Right lobe of liver (tissue), 6 donors: ENCODE measurements around the gene MARS2. TPM values are rescaled to one million over a fixed set of nuclear protein-coding genes. Genes with fewer than 3 reads are reported as not detected.
A peak's percentile ranks its signal among the peaks of the same experiment; 100 is the strongest.
"Not testable (repeated sequence)": the region's sequence is repeated elsewhere in the genome, so short reads cannot be mapped to it uniquely, and the experiment has no call there.

Source experiments
- ATAC-seq, 4 donors: fragments of 200-7000 bp; cut with Tn5 transposase; one replicate each; pipeline ENCODE4 v1.9.1; 2020; ENCODE audit warnings: mild to moderate bottlenecking in 4 of 4, moderate library complexity in 4 of 4
- DNase-seq, 3 donors: peaks; one replicate each; pipeline ENCODE4 v3.0.0-alpha.2; 2020
- H3K27ac ChIP-seq, 3 donors: fragments of 200-600 bp; one replicate each; pipeline ENCODE4 v1.8.0; 2022
- H3K27me3 ChIP-seq, 2 donors: fragments of 200-600 bp; one replicate each; pipeline ENCODE4 v1.8.0; 2022
- H3K36me3 ChIP-seq, 4 donors: fragments of 200-600 bp; sonication (generic) in 1 of 4; one replicate each; pipeline versions ENCODE4 v1.5.1 to v1.8.0; 2017 to 2022; ENCODE audit warnings: control low read depth in 1 of 4
- H3K4me1 ChIP-seq, 4 donors: fragments of 200-600 bp; sonication (generic) in 1 of 4; one replicate each; pipeline versions ENCODE4 v1.5.1 to v1.8.0; 2017 to 2022; ENCODE audit warnings: control low read depth in 1 of 4
- H3K4me3 ChIP-seq, 3 donors: fragments of 200-600 bp; one replicate each; pipeline ENCODE4 v1.8.0; 2022
- H3K9me3 ChIP-seq, 4 donors: fragments of 200-600 bp; sonication (generic) in 1 of 4; one replicate each; pipeline versions ENCODE4 v1.5.1 to v1.8.0; 2017 to 2022; ENCODE audit warnings: control low read depth in 1 of 4
- POLR2A ChIP-seq: fragments of 450-650 bp; IDR thresholded peaks from one replicate; pipeline ENCODE4 v1.6.1; 2017; ENCODE audit warnings: antibody characterized with exemption, mild to moderate bottlenecking
- WGBS: methylation state at CpG from one replicate; pipeline ENCODE4 v1.1.6; 2018; ENCODE audit warnings: low coverage, low lambda C conversion rate; ENCODE audit not compliant: insufficient coverage; ENCODE audit errors: missing lambda C conversion rate; 5-methylcytosine and 5-hydroxymethylcytosine counted together
- intact Hi-C, 2 donors: fragments of 100-400 bp; cut with DNase I; formaldehyde crosslinking; loops; one replicate each; pipeline versions ENCODE4 v1.11.2 to v1.14.1; 2022
- total RNA-seq, 6 experiments: library from RNA; depleted of rRNA in 2 of 6; stranded (reverse); fragments of >200 nt in 2 of 6; fragmentation: NEBNext Ultra II Directional in 3 of 6; extraction: Animal tissue kit (Norgen Biotek cat#: 25700) in 3 of 6; gene quantifications; one replicate each; pipeline versions ENCODE4 v1.1.0 to v1.2.4, GENCODE V29; 2016 to 2023
- TF ChIP-seq, protein P1 (sequence below), 4 donors: fragments of 200-600 bp in 3 of 4; fragments of 450-650 bp in 1 of 4; IDR thresholded peaks; one replicate each; pipeline versions ENCODE4 v1.5.1 to v1.8.0; 2016 to 2022; ENCODE audit warnings: antibody characterized with exemption in 4 of 4, mild to moderate bottlenecking in 2 of 4
- donor health status: DM: no; HTN: yes; CAD: no.
- donor health status: DM: no; HTN: no; CAD: no.
- donor health status: DM: no; HTN: no; CAD: no.
- donor health status: DM: no; HTN: yes; CAD: no.
- donor health status: DM: no; HTN: yes; CAD: no.

The MARS2 gene
- total RNA-seq, 6 experiments from 2014 or later, result 5.1 to 15.1 (median 6.6) TPM

DNA sequence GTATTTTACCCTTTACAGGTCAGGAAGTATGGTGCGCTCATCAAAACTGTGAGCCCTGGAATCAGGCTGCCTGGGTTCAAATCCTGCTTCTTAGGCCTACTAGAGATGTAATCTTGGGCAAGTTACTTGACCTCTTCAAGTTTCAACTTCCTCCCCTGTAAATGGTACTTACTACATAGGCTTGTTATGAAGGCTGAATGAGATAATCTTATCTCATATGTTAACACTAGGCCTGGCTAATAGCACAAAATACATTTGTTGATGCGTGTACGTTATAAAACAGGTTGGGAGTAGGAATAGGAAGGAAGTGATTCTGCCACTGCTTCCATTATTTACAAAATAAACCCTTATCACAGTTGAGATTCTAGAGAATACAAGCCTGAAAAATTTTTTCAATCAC, 28.1 kb upstream of the MARS2 start:
- no peak for DNase-seq
- Histone ChIP-seq H3K9me3 (no peaks in the 10 kb centered on the region), H3K27ac (no peak overlapping the region), H3K27me3 (no peaks in the 10 kb centered on the region), H3K36me3 (no peaks in the 10 kb centered on the region), H3K4me3 (no peak overlapping the region), H3K4me1 (no peaks in the 10 kb centered on the region)
- intact Hi-C loops, result no loop called here
- TF ChIP-seq POLR2A, result no peak
- TF ChIP-seq, protein P1, sequence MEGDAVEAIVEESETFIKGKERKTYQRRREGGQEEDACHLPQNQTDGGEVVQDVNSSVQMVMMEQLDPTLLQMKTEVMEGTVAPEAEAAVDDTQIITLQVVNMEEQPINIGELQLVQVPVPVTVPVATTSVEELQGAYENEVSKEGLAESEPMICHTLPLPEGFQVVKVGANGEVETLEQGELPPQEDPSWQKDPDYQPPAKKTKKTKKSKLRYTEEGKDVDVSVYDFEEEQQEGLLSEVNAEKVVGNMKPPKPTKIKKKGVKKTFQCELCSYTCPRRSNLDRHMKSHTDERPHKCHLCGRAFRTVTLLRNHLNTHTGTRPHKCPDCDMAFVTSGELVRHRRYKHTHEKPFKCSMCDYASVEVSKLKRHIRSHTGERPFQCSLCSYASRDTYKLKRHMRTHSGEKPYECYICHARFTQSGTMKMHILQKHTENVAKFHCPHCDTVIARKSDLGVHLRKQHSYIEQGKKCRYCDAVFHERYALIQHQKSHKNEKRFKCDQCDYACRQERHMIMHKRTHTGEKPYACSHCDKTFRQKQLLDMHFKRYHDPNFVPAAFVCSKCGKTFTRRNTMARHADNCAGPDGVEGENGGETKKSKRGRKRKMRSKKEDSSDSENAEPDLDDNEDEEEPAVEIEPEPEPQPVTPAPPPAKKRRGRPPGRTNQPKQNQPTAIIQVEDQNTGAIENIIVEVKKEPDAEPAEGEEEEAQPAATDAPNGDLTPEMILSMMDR (IDR thresholded peaks at IDR 0.05), result no peak
- WGBS, result 51% methylated on average over 2 of the region's 3 CpGs
- ATAC-seq, result no peak

DNA sequence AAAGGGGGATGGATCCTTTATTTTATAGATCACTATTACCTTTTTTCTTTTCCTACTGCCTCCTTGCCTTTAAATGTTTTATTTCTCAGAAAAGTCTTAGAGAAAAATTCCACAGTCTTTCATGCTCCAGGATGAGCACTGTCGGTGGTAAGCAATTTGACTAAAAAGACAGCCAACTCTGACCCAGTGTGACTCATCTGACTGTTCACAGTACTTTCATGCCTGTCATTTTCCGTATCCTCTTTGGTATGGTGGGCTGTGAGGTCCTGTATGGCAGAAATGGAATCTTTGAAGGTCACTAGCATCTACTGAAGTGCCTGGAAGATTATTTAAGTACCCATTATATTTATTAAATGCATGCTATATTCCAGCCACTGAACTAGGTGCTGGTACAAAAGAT, 27.7 kb upstream of the MARS2 start:
- DNase-seq (no peak), ATAC-seq (peak in 1 of 4 donors; percentile 29)
- Histone ChIP-seq H3K27me3 (no peaks in the 10 kb centered on the region), H3K4me3 (no peak overlapping the region), H3K9me3 (no peaks in the 10 kb centered on the region), H3K27ac (no peak overlapping the region), H3K4me1 (no peaks in the 10 kb centered on the region), H3K36me3 (no peaks in the 10 kb centered on the region)
- TF ChIP-seq POLR2A, result no peak
- TF ChIP-seq, protein P1 (IDR thresholded peaks at IDR 0.05), result no peak
- intact Hi-C loops, result no loop called here
- 35% methylated on average over 2 of the region's 2 CpGs for WGBS

DNA sequence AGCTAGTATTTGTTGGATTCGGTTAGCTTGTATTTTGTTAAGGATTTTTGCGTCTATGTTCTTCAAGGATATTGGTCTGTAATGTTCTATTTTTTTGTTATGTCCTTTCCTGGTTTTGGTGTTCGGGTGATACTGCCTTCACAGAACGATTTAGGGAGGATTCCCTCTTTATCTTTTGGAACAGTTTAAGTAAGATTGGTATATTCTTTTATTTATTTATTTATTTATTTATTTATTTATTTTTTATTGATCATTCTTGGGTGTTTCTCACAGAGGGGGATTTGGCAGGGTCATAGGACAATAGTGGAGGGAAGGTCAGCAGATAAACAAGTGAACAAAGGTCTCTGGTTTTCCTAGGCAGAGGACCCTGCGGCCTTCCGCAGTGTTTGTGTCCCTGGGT, 10.0 kb upstream of the MARS2 start:
- H3K36me3 ChIP-seq, ATAC-seq, H3K4me3 ChIP-seq, H3K4me1 ChIP-seq, intact Hi-C loops, DNase-seq, H3K27me3 ChIP-seq, H3K9me3 ChIP-seq, H3K27ac ChIP-seq: not testable (repeated sequence)
- 94% methylated on average over 4 of the region's 6 CpGs for WGBS

DNA sequence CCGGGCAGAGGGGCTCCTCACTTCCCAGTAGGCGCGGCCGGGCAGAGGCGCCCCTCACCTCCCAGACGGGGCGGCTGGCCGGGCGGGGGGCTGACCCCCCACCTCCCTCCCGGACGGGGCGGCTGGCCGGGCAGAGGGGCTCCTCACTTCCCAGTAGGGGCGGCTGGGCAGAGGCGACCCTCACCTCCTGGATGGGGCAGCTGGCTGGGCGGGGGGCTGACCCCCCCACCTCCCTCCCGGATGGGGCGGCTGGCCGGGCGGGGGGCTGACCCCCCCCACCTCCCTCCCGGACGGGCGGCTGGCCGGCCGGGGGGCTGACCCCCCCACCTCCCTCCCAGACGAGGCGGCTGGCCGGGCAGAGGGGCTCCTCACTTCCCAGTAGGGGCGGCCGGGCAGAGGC, 9.2 kb upstream of the MARS2 start:
- H3K27ac ChIP-seq, H3K4me3 ChIP-seq, H3K9me3 ChIP-seq, H3K4me1 ChIP-seq, ATAC-seq, intact Hi-C loops, DNase-seq, H3K36me3 ChIP-seq, H3K27me3 ChIP-seq: not testable (repeated sequence)
- WGBS, result no CpG with 5 or more reads among the region's 30 CpGs

DNA sequence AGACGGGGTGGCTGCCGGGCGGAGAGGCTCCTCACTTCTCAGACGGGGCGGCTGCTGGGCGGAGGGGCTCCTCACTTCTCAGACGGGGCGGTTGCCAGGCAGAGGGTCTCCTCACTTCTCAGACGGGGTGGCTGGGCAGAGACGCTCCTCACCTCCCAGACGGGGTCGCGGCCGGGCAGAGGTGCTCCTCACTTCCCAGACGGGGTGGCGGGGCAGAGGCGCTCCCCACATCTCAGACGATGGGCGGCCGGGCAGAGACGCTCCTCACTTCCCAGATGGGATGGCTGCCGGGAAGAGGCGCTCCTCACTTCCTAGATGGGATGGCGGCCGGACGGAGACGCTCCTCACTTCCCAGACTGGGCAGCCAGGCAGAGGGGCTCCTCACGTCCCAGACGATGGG, 8.6 kb upstream of the MARS2 start:
- DNase-seq, intact Hi-C loops, ATAC-seq, H3K27ac ChIP-seq, H3K4me1 ChIP-seq, H3K36me3 ChIP-seq, H3K27me3 ChIP-seq, H3K4me3 ChIP-seq, H3K9me3 ChIP-seq: not testable (repeated sequence)
- WGBS, result 95% methylated on average over 4 of the region's 29 CpGs

DNA sequence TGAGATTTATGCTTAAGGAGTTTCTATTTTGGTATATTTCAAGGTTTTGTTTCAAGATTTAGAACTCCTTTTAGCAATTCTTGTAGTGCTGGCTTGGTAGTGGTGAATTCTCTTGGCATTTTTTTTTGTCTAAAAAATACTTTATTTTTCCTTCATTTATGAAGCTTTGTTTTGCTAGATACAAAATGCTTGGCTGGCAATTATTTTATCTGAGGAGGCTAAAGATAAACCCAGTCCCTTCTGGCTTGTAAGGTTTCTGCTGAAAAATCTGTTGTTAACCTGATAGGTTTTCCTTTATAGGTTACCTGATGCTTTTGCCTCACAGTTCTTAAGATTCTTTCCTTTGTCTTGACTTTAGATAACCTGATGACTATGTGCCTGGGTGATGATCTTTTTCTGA, 5.4 kb upstream of the MARS2 start:
- H3K4me1 ChIP-seq, ATAC-seq, DNase-seq, H3K4me3 ChIP-seq, intact Hi-C loops, H3K36me3 ChIP-seq, H3K27me3 ChIP-seq, H3K27ac ChIP-seq, H3K9me3 ChIP-seq: not testable (repeated sequence)

DNA sequence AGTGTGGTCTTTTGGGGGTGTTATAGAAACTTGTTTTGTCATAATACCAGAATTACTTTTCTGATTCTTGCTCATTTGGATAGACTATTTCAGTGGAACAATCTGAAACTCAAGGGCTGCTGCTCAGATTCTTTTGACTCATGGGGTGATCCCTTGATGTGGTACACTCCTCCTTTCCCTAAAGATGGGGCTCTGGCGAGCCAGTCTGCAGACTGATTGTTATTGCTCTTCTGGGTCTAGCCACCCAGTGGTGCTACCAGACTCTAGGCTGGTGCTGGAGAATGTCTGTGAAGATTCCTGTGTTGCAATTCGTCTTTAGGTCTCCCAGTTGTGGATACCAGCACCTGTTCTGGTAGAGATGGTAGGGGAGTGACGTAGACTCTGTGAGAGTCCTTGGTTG, 4.2 kb upstream of the MARS2 start:
- H3K27me3 ChIP-seq, result no peaks in the 10 kb centered on the region
- no peak overlapping the region for H3K4me3 ChIP-seq
- intact Hi-C loops, result no loop called here
- no peak for DNase-seq
- ATAC-seq, result no peak
- no peaks in the 10 kb centered on the region for H3K9me3 ChIP-seq
- no peak overlapping the region for H3K27ac ChIP-seq
- 70% methylated on average over 2 of the region's 3 CpGs for WGBS
- no peaks in the 10 kb centered on the region for H3K4me1 ChIP-seq
- no peaks in the 10 kb centered on the region for H3K36me3 ChIP-seq
- TF ChIP-seq, protein P1 (IDR thresholded peaks at IDR 0.05), result no peak
- no peak for TF ChIP-seq POLR2A
